ENCODE results near the gene TGFA. TPM values are rescaled to one million over a fixed set of nuclear protein-coding genes. Genes with fewer than 3 reads are reported as not detected.

TGFA gene
- total and polyA plus RNA-seq, 4 donors: 1.1 to 2.9 (median 1.7) TPM

GRCh38 chr2:70489165-70489564, 64.5 kb downstream of the TGFA start:
- 87% methylated on average over 10 of the region's 10 CpGs for WGBS
- H3K4me1 ChIP-seq (ENCODE audit: control insufficient read depth in 4 of 4, insufficient read depth in 4 of 4, low read length in 3 of 4): no peaks in the 10 kb centered on the region
- no peaks in the 10 kb centered on the region for H3K27me3 ChIP-seq (ENCODE audit: control insufficient read depth in 4 of 4, insufficient read depth in 4 of 4, low read length in 3 of 4)
- H3K27ac ChIP-seq (ENCODE audit: low read depth in 1 of 2, low read length in 2 of 2): no peak overlapping the region
- no peak overlapping the region for H3K9ac ChIP-seq (ENCODE audit: low read depth in 1 of 2, low read length in 2 of 2)
- no peak for DNase-seq (ENCODE audit: low spot score)
- no peaks in the 10 kb centered on the region for H3K9me3 ChIP-seq (ENCODE audit: control insufficient read depth in 4 of 4, low read length in 3 of 4)
- no peak overlapping the region for H3K4me3 ChIP-seq (ENCODE audit: low read depth in 1 of 3, low read length in 3 of 3)
- TF ChIP-seq ATF3 (IDR thresholded peaks at IDR 0.05) (no peak), EGR1 (IDR thresholded peaks at IDR 0.05; ENCODE audit: low read depth in 2 of 2) (no peak), REST (IDR thresholded peaks at IDR 0.05) (no peak), HNF4A (conservative IDR thresholded peaks at IDR 0.05) (no peak), ZBTB33 (IDR thresholded peaks at IDR 0.05) (no peak), GABPA (IDR thresholded peaks at IDR 0.05 in 1 of 2, conservative IDR thresholded peaks at IDR 0.05 in 1 of 2) (no peak), FOXA2 (IDR thresholded peaks at IDR 0.05) (no peak), CTCF (IDR thresholded peaks at IDR 0.05; ENCODE audit: low read depth, low read length, missing input control) (no peak), TAF1 (conservative IDR thresholded peaks at IDR 0.05) (no peak), HNF4G (IDR thresholded peaks at IDR 0.05) (no peak), RXRA (IDR thresholded peaks at IDR 0.05) (no peak)
- H3K36me3 ChIP-seq (ENCODE audit: control insufficient read depth in 4 of 4, insufficient read depth in 3 of 4, low read depth in 1 of 4, low read length in 3 of 4): no peaks in the 10 kb centered on the region

- Histone ChIP-seq H3K27ac (ENCODE audit: low read depth in 1 of 2, low read length in 2 of 2) (no peak overlapping the region), H3K9me3 (ENCODE audit: control insufficient read depth in 4 of 4, low read length in 3 of 4) (peaks cover 0 to 2% (median 0%) of the 10 kb centered on the region in 4 donors), H3K4me1 (ENCODE audit: control insufficient read depth in 4 of 4, insufficient read depth in 4 of 4, low read length in 3 of 4) (no peaks in the 10 kb centered on the region), H3K9ac (ENCODE audit: low read depth in 1 of 2, low read length in 2 of 2) (no peak overlapping the region), H3K4me3 (ENCODE audit: low read depth in 1 of 3, low read length in 3 of 3) (no peak overlapping the region), H3K27me3 (ENCODE audit: control insufficient read depth in 4 of 4, insufficient read depth in 4 of 4, low read length in 3 of 4) (no peaks in the 10 kb centered on the region), H3K36me3 (ENCODE audit: control insufficient read depth in 4 of 4, insufficient read depth in 3 of 4, low read depth in 1 of 4, low read length in 3 of 4) (no peaks in the 10 kb centered on the region)
- DNase-seq (ENCODE audit: low spot score): no peak
- 65% methylated on average over 1 of the region's 1 CpG for WGBS
- TF ChIP-seq TAF1 (conservative IDR thresholded peaks at IDR 0.05): no peak
- TF ChIP-seq SP1 (IDR thresholded peaks at IDR 0.05): no peak
- no peak for TF ChIP-seq MAX (IDR thresholded peaks at IDR 0.05)
- no peak for TF ChIP-seq YY1 (IDR thresholded peaks at IDR 0.05)
- no peak for TF ChIP-seq RXRA (IDR thresholded peaks at IDR 0.05)
- TF ChIP-seq HNF4G (IDR thresholded peaks at IDR 0.05): no peak
- TF ChIP-seq FOXA1 (IDR thresholded peaks at IDR 0.05): no peak
- no peak for TF ChIP-seq REST (IDR thresholded peaks at IDR 0.05)
- TF ChIP-seq ZBTB33 (IDR thresholded peaks at IDR 0.05): no peak
- no peak for TF ChIP-seq FOXA2 (IDR thresholded peaks at IDR 0.05)
- TF ChIP-seq EGR1 (IDR thresholded peaks at IDR 0.05; ENCODE audit: low read depth in 2 of 2): no peak
Measured at GRCh38 chr2:70484086-70484485, 69.5 kb downstream of the TGFA start.

Measured in liver (tissue), 9 donors.